ENCODE measurements around the gene AKR1C8. TPM values are rescaled to one million over a fixed set of nuclear protein-coding genes. Genes with fewer than 3 reads are reported as not detected.

AKR1C8 gene
- total and polyA plus RNA-seq, 2 of the 13 experiments (the other 11 are each of a cell fraction or from before 2014, with no cell fraction given): 0.12 TPM; not detected in 1

DNA sequence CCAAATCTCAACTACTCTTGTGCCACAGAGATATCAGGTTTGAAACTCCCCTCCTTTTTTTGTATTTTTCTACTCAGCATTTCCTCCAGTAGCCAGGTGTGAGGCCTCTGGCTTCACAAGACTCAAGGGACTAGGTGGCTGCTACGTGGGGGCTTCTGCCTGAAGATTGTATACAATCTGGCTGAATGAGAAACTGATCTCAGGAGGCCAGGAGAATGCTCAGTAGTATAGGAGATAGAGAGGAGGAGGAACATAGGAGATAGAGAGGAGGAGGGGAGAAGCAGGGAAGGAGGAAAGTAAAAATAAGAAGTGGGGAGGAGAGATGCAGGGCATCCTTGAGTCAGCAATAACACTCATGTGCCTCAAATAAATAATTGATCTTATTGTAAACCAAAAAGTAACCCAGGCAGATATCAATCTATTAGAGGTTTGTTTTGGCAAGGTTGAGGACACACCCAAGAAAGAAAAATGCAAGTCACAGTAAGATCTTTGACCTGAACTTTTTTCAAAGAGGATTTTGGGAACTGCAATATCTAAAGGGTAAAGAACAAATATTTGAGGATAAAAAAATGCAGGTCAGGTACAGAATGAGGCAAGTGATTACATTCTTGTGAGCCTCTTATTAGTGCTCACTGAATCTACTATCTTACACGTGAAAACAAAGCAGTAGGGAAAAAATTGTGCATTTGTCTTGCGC, 36.8 kb downstream of the AKR1C8 start (continued):
- TF ChIP-seq, protein P1, sequence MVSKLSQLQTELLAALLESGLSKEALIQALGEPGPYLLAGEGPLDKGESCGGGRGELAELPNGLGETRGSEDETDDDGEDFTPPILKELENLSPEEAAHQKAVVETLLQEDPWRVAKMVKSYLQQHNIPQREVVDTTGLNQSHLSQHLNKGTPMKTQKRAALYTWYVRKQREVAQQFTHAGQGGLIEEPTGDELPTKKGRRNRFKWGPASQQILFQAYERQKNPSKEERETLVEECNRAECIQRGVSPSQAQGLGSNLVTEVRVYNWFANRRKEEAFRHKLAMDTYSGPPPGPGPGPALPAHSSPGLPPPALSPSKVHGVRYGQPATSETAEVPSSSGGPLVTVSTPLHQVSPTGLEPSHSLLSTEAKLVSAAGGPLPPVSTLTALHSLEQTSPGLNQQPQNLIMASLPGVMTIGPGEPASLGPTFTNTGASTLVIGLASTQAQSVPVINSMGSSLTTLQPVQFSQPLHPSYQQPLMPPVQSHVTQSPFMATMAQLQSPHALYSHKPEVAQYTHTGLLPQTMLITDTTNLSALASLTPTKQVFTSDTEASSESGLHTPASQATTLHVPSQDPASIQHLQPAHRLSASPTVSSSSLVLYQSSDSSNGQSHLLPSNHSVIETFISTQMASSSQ (IDR thresholded peaks at IDR 0.05; ENCODE audit: low read depth): peak; percentile 92
- TF ChIP-seq, protein P1 (CRISPR knock-in tag; IDR thresholded peaks at IDR 0.05; ENCODE audit: borderline replicate concordance): peak; percentile 92
- no peak for TF ChIP-seq GLMP (CRISPR knock-in tag; IDR thresholded peaks at IDR 0.05; ENCODE audit: borderline replicate concordance)
- TF ChIP-seq ZMAT3 (CRISPR knock-in tag; conservative IDR thresholded peaks at IDR 0.05): no peak
- TF ChIP-seq, protein P2, sequence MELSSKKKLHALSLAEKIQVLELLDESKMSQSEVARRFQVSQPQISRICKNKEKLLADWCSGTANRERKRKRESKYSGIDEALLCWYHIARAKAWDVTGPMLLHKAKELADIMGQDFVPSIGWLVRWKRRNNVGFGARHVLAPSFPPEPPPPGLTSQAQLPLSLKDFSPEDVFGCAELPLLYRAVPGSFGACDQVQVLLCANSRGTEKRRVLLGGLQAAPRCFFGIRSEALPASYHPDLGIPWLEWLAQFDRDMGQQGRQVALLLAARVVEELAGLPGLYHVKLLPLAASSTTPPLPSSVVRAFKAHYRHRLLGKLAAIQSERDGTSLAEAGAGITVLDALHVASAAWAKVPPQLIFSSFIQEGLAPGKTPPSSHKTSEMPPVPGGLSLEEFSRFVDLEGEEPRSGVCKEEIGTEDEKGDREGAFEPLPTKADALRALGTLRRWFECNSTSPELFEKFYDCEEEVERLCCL (CRISPR knock-in tag; IDR thresholded peaks at IDR 0.05; ENCODE audit: borderline replicate concordance): no peak
- TF ChIP-seq HINFP (CRISPR knock-in tag; IDR thresholded peaks at IDR 0.05; ENCODE audit: low read depth): no peak
- TF ChIP-seq CHCHD3 (CRISPR knock-in tag; IDR thresholded peaks at IDR 0.05): no peak
- TF ChIP-seq CREB1 (IDR thresholded peaks at IDR 0.05): no peak
- TF ChIP-seq CREB1 (CRISPR knock-in tag; IDR thresholded peaks at IDR 0.05): no peak
- peak; percentile 68; the same call in 1 of the 2 replicates for TF ChIP-seq MIXL1 (CRISPR knock-in tag; IDR thresholded peaks at IDR 0.05)
- no peak for TF ChIP-seq ZBTB44 (CRISPR knock-in tag; IDR thresholded peaks at IDR 0.05)
- no peak for TF ChIP-seq ZNF557 (CRISPR knock-in tag; IDR thresholded peaks at IDR 0.05)
- peak; percentile 71; the same call in 1 of the 2 replicates for TF ChIP-seq KLF6 (CRISPR knock-in tag; IDR thresholded peaks at IDR 0.05)
- TF ChIP-seq KLF16 (CRISPR knock-in tag; IDR thresholded peaks at IDR 0.05): peak in 1 of 2 experiments; percentile 49; a peak in 1 of 4 replicates
- no peak for TF ChIP-seq ZNF136 (CRISPR knock-in tag; IDR thresholded peaks at IDR 0.05; ENCODE audit: low read depth)
- TF ChIP-seq HNF4G (IDR thresholded peaks at IDR 0.05; ENCODE audit: borderline replicate concordance, low read depth, low read length): peak; percentile 86
- no peak for TF ChIP-seq HNF4G (CRISPR knock-in tag; IDR thresholded peaks at IDR 0.05; ENCODE audit: borderline replicate concordance, low read depth)
- 0 out of 2 replicates have a peak, but pooled peaks have one; percentile 32 for TF ChIP-seq ZNF775 (CRISPR knock-in tag; IDR thresholded peaks at IDR 0.05; ENCODE audit: borderline replicate concordance)
- no peak for TF ChIP-seq NFYB (CRISPR knock-in tag; IDR thresholded peaks at IDR 0.05)
- TF ChIP-seq, protein P3, sequence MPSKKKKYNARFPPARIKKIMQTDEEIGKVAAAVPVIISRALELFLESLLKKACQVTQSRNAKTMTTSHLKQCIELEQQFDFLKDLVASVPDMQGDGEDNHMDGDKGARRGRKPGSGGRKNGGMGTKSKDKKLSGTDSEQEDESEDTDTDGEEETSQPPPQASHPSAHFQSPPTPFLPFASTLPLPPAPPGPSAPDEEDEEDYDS (CRISPR knock-in tag; IDR thresholded peaks at IDR 0.05): no peak

All from HepG2 (cell line).